ENCODE results near the gene F12. TPM values are rescaled to one million over a fixed set of nuclear protein-coding genes. Genes with fewer than 3 reads are reported as not detected.

Gene F12
- total RNA-seq, 1 experiment from 2014 or later, result 10.0 TPM

- TF ChIP-seq TEAD1 (CRISPR knock-in tag; IDR thresholded peaks at IDR 0.05) (peak; percentile 90), FOXK1 (CRISPR knock-in tag; IDR thresholded peaks at IDR 0.05) (peak; percentile 90), STAT6 (CRISPR knock-in tag; conservative IDR thresholded peaks at IDR 0.05; ENCODE audit: low read depth) (no peak), ZNF671 (CRISPR knock-in tag; IDR thresholded peaks at IDR 0.05) (no peak), AR (CRISPR knock-in tag; IDR thresholded peaks at IDR 0.05) (no peak), ATF3 (CRISPR knock-in tag; conservative IDR thresholded peaks at IDR 0.05) (no peak; the same call in 1 of the 2 replicates), ZNF425 (CRISPR knock-in tag; conservative IDR thresholded peaks at IDR 0.05) (no peak), ESRRA (CRISPR knock-in tag; IDR thresholded peaks at IDR 0.05; ENCODE audit: borderline replicate concordance) (peak; percentile 80; the same call in 1 of the 2 replicates), TP53 (CRISPR knock-in tag; IDR thresholded peaks at IDR 0.05) (peak; percentile 98), ZNF317 (CRISPR knock-in tag; IDR thresholded peaks at IDR 0.05; ENCODE audit: borderline replicate concordance, low read depth) (peak; percentile 57; the same call in 1 of the 2 replicates), ATF1 (CRISPR knock-in tag; IDR thresholded peaks at IDR 0.05) (no peak), RELA (CRISPR knock-in tag; IDR thresholded peaks at IDR 0.05; ENCODE audit: borderline replicate concordance) (peak; percentile 88; the same call in 1 of the 2 replicates), FOXJ3 (CRISPR knock-in tag; IDR thresholded peaks at IDR 0.05; ENCODE audit: borderline replicate concordance) (no peak), E2F1 (CRISPR knock-in tag; IDR thresholded peaks at IDR 0.05) (peak; percentile 94), GABPB1 (CRISPR knock-in tag; IDR thresholded peaks at IDR 0.05) (no peak), HMGXB4 (CRISPR knock-in tag; IDR thresholded peaks at IDR 0.05) (peak; percentile 93), CBFB (CRISPR knock-in tag; IDR thresholded peaks at IDR 0.05; ENCODE audit: low read depth) (peak; percentile 41; the same call in 1 of the 2 replicates), NR2C2 (CRISPR knock-in tag; IDR thresholded peaks at IDR 0.05) (peak; percentile 70; the same call in 1 of the 2 replicates), ATF2 (CRISPR knock-in tag; IDR thresholded peaks at IDR 0.05; ENCODE audit: borderline replicate concordance, low read depth) (peak; percentile 51; the same call in 1 of the 2 replicates), ZMAT4 (CRISPR knock-in tag; IDR thresholded peaks at IDR 0.05) (no peak), ERG (CRISPR knock-in tag; IDR thresholded peaks at IDR 0.05) (no peak), SP1 (CRISPR knock-in tag; conservative IDR thresholded peaks at IDR 0.05) (peak; percentile 88), NFYB (CRISPR knock-in tag; conservative IDR thresholded peaks at IDR 0.05; ENCODE audit: low read depth) (peak; percentile 46; the same call in 1 of the 2 replicates)
Observed at GRCh38 chr5:177402271-177403043, 6.9 kb downstream of the F12 start (continued).

Measured in WTC11 (cell line).